GM21526 (cell line): ENCODE data around the gene ACAA2.
"Not testable (repeated sequence)": the region's sequence is repeated elsewhere in the genome, so short reads cannot be mapped to it uniquely, and the experiment has no call there.

ENCODE experiments used
- ATAC-seq: cut with Tn5 transposase; IDR thresholded peaks from one replicate; pipeline ENCODE4 v1.9.1; 2021; ENCODE audit warnings: moderate library complexity; ENCODE audit not compliant: unreplicated experiment, low FRiP score

ACAA2 gene

GRCh38 chr18:49845629-49846360 is 32.5 kb upstream of the ACAA2 start:
- no peak for ATAC-seq

- no peak for ATAC-seq
Observed at GRCh38 chr18:49844903-49845302, 31.6 kb upstream of the ACAA2 start.

GRCh38 chr18:49843778-49844625 is 30.7 kb upstream of the ACAA2 start:
- no peak for ATAC-seq

GRCh38 chr18:49843131-49843530 is 29.8 kb upstream of the ACAA2 start:
- no peak for ATAC-seq

- ATAC-seq, result no peak
Observed at GRCh38 chr18:49842656-49843055, 29.3 kb upstream of the ACAA2 start.

- no peak for ATAC-seq
Observed at GRCh38 chr18:49841236-49842217, 28.2 kb upstream of the ACAA2 start.

GRCh38 chr18:49839012-49839411 is 25.7 kb upstream of the ACAA2 start:
- no peak for ATAC-seq

- ATAC-seq, result no peak
Observed at GRCh38 chr18:49838381-49838780, 25.0 kb upstream of the ACAA2 start.

- ATAC-seq, result no peak
Observed at GRCh38 chr18:49837889-49838288, 24.6 kb upstream of the ACAA2 start.

- not testable (repeated sequence) for ATAC-seq
Observed at GRCh38 chr18:49837316-49837835, 24.0 kb upstream of the ACAA2 start.

GRCh38 chr18:49835405-49835804 is 22.1 kb upstream of the ACAA2 start:
- ATAC-seq, result no peak

- no peak for ATAC-seq
Observed at GRCh38 chr18:49834258-49834657, 20.9 kb upstream of the ACAA2 start.

- ATAC-seq, result no peak
Observed at GRCh38 chr18:49833814-49834213, 20.5 kb upstream of the ACAA2 start.

GRCh38 chr18:49832221-49832647 is 18.9 kb upstream of the ACAA2 start:
- ATAC-seq, result no peak

- ATAC-seq, result no peak
Observed at GRCh38 chr18:49827996-49828395, 14.7 kb upstream of the ACAA2 start.

- ATAC-seq, result peak; percentile 62
Observed at GRCh38 chr18:49819823-49820671, 6.7 kb upstream of the ACAA2 start.

GRCh38 chr18:49819071-49819662 is 5.8 kb upstream of the ACAA2 start:
- ATAC-seq, result no peak

GRCh38 chr18:49817947-49818346 is 4.6 kb upstream of the ACAA2 start:
- no peak for ATAC-seq

- no peak for ATAC-seq
Observed at GRCh38 chr18:49815927-49816326, 2.6 kb upstream of the ACAA2 start.
